Left ventricle myocardium inferior (tissue), 1 donor: ENCODE data around the gene CAPN15. TPM values are rescaled to one million over a fixed set of nuclear protein-coding genes. Genes with fewer than 3 reads are reported as not detected.

ENCODE experiments used
- DNase-seq: peaks from one replicate; pipeline ENCODE4 v3.0.0-alpha.2; 2020
- H3K27ac ChIP-seq: fragments of 200-600 bp; replicated peaks from 2 replicates; pipeline ENCODE4 v1.8.0; 2021
- H3K27me3 ChIP-seq: fragments of 200-600 bp; 2 replicates; pipeline ENCODE4 v1.8.0; 2021; ENCODE audit warnings: low read depth
- H3K36me3 ChIP-seq: fragments of 200-600 bp; 2 replicates; pipeline ENCODE4 v1.8.0; 2021
- H3K4me1 ChIP-seq: fragments of 200-600 bp; 2 replicates; pipeline ENCODE4 v1.8.0; 2021
- H3K4me3 ChIP-seq: fragments of 200-600 bp; 2 replicates; pipeline ENCODE4 v1.8.0; 2021; ENCODE audit warnings: mild to moderate bottlenecking, moderate library complexity
- H3K9me3 ChIP-seq: fragments of 200-600 bp; replicated peaks from 2 replicates; pipeline ENCODE4 v1.8.0; 2021
- CTCF ChIP-seq: fragments of 200-600 bp; IDR thresholded peaks from 2 replicates; pipeline ENCODE4 v1.8.0; 2021; ENCODE audit warnings: antibody characterized with exemption, mild to moderate bottlenecking, borderline replicate concordance
- intact Hi-C: fragments of 100-400 bp; cut with micrococcal nuclease; formaldehyde crosslinking; loops from one replicate; pipeline ENCODE4 v1.11.0; 2022
- total RNA-seq: library from RNA; stranded (reverse); fragmentation: NEBNext Ultra II Directional; extraction: Animal tissue kit (Norgen Biotek cat#: 25700); gene quantifications from one replicate; pipeline ENCODE4 v1.2.1, GENCODE V29; 2021
- donor health status: DM: no; HTN: yes; CAD: no; lungs with severe emphysema.

CAPN15 gene
- total RNA-seq, 1 donor from 2014 or later = 17.4 TPM

- no peak for TF ChIP-seq CTCF
- no peak for DNase-seq
- intact Hi-C loops = no loop called here
- Histone ChIP-seq H3K4me3 (no peak overlapping the region), H3K27ac (no peak overlapping the region), H3K36me3 (peaks cover 6% of the 10 kb centered on the region), H3K9me3 (no peaks in the 10 kb centered on the region), H3K4me1 (peaks cover 11% of the 10 kb centered on the region), H3K27me3 (no peaks in the 10 kb centered on the region)
Measured at GRCh38 chr16:580141-580945, 52.8 kb downstream of the CAPN15 start.

- Histone ChIP-seq H3K27ac (no peak overlapping the region), H3K4me3 (no peak overlapping the region), H3K27me3 (no peaks in the 10 kb centered on the region), H3K4me1 (peaks cover 18% of the 10 kb centered on the region), H3K36me3 (no peaks in the 10 kb centered on the region), H3K9me3 (no peaks in the 10 kb centered on the region)
- DNase-seq = no peak
- intact Hi-C loops = no loop called here
- no peak for TF ChIP-seq CTCF
Measured at GRCh38 chr16:580946-581498, 53.5 kb downstream of the CAPN15 start.

- intact Hi-C loops = no loop called here
- Histone ChIP-seq H3K4me1 (peaks cover 28% of the 10 kb centered on the region), H3K27ac (no peak overlapping the region), H3K9me3 (no peaks in the 10 kb centered on the region), H3K4me3 (no peak overlapping the region), H3K36me3 (no peaks in the 10 kb centered on the region), H3K27me3 (no peaks in the 10 kb centered on the region)
- no peak for DNase-seq
- no peak for TF ChIP-seq CTCF
Measured at GRCh38 chr16:582218-582613, 54.7 kb downstream of the CAPN15 start.

- peak; percentile 9 for TF ChIP-seq CTCF
- Histone ChIP-seq H3K4me1 (peaks cover 34% of the 10 kb centered on the region), H3K36me3 (no peaks in the 10 kb centered on the region), H3K27me3 (no peaks in the 10 kb centered on the region), H3K4me3 (no peak overlapping the region), H3K9me3 (no peaks in the 10 kb centered on the region), H3K27ac (no peak overlapping the region)
- intact Hi-C loops = no loop called here
- no peak for DNase-seq
Measured at GRCh38 chr16:582614-583331, 55.3 kb downstream of the CAPN15 start.

- no peaks in the 10 kb centered on the region for H3K9me3 ChIP-seq
- peaks cover 40% of the 10 kb centered on the region for H3K4me1 ChIP-seq
- intact Hi-C loops = no loop called here
- no peaks in the 10 kb centered on the region for H3K27me3 ChIP-seq
- H3K27ac ChIP-seq = no peak overlapping the region
- no peak for DNase-seq
- H3K36me3 ChIP-seq = no peaks in the 10 kb centered on the region
- TF ChIP-seq CTCF = no peak
- H3K4me3 ChIP-seq = no peak overlapping the region
Measured at GRCh38 chr16:583470-583814, 55.9 kb downstream of the CAPN15 start.
